ENCODE results near the gene TRPM8.

The TRPM8 gene

GRCh38 chr2:234050455-234051135 lies 133.4 kb downstream of the TRPM8 start, which contains the start of gene SPP2:
Gene SPP2 (plus strand): TSS chr2:234050702. CDS start chr2:234050787, 85 bp downstream.
- DNase-seq = no peak

GRCh38 chr2:234051374-234052070 lies 134.3 kb downstream of the TRPM8 start:
- DNase-seq = no peak

- DNase-seq = no peak
Observed at GRCh38 chr2:234058881-234059280, 141.7 kb downstream of the TRPM8 start.

GRCh38 chr2:234060236-234060635 lies 143.1 kb downstream of the TRPM8 start:
- DNase-seq = no peak

GRCh38 chr2:234061624-234062257 lies 144.6 kb downstream of the TRPM8 start:
- DNase-seq = no peak

GRCh38 chr2:234066587-234066986 lies 149.4 kb downstream of the TRPM8 start:
- no peak for DNase-seq

Measured in NK-92 treated with Interleukin-12 subunit alpha and Interleukin-12 subunit beta, amount 100 ng/mL, for 24 hours (cell line).